HFF-Myc (cell line): ENCODE data around the gene FAM229A.

ENCODE experiments used
- DNase-seq: peaks from one replicate; pipeline ENCODE4 v3.0.0-alpha.2; 2011; ENCODE audit warnings: low read depth; ENCODE audit errors: extremely low read depth
- H3K4me3 ChIP-seq: replicated peaks from 2 replicates; pipeline ENCODE4 v1.5.1; 2011; ENCODE audit warnings: low read depth, mild to moderate bottlenecking, control low read depth, low read length
- CTCF ChIP-seq: IDR thresholded peaks from 2 replicates; pipeline ENCODE4 v1.5.1; 2012; ENCODE audit warnings: mild to moderate bottlenecking, low read depth, low read length, control low read depth; ENCODE audit errors: missing control alignments

FAM229A gene

GRCh38 chr1:32349211-32349708 lies 13.0 kb downstream of the FAM229A start:
- TF ChIP-seq CTCF: no peak
- no peak overlapping the region for H3K4me3 ChIP-seq
- peak; percentile 52 for DNase-seq

- no peak for DNase-seq
- no peak overlapping the region for H3K4me3 ChIP-seq
- TF ChIP-seq CTCF: no peak
Measured at GRCh38 chr1:32346532-32347157, 15.6 kb downstream of the FAM229A start.

GRCh38 chr1:32345289-32345827 lies 16.9 kb downstream of the FAM229A start:
- no peak for TF ChIP-seq CTCF
- H3K4me3 ChIP-seq: no peak overlapping the region
- no peak for DNase-seq

GRCh38 chr1:32342704-32343103 lies 19.6 kb downstream of the FAM229A start:
- H3K4me3 ChIP-seq: no peak overlapping the region
- TF ChIP-seq CTCF: no peak
- DNase-seq: no peak

- no peak overlapping the region for H3K4me3 ChIP-seq
- TF ChIP-seq CTCF: no peak
- DNase-seq: no peak
Measured at GRCh38 chr1:32341971-32342370, 20.3 kb downstream of the FAM229A start.

- H3K4me3 ChIP-seq: no peak overlapping the region
- TF ChIP-seq CTCF: no peak
- DNase-seq: no peak
Measured at GRCh38 chr1:32341186-32341757, 21.0 kb downstream of the FAM229A start.
